CD4-positive, alpha-beta T cell treated with Interleukin-12 subunit alpha and Interleukin-12 subunit beta, for 1 hour (primary cell): ENCODE data around the gene TMEM109.

Experiments used
- DNase-seq: peaks from one replicate; pipeline ENCODE4 v3.0.0-alpha.2; 2020

TMEM109 gene

GRCh38 chr11:60910711-60911380 is 3.1 kb upstream of the TMEM109 start:
- DNase-seq: no peak

- DNase-seq: peak; percentile 55
Observed at GRCh38 chr11:60912223-60912850, 1.6 kb upstream of the TMEM109 start.

GRCh38 chr11:60912851-60913528 is 968 bp upstream of the TMEM109 start:
- DNase-seq: no peak

- peak; percentile 30 for DNase-seq
Observed at GRCh38 chr11:60914633-60915247, 782 bp downstream of the TMEM109 start.

- peak; percentile 79 for DNase-seq
Observed at GRCh38 chr11:60915248-60915914, 1.4 kb downstream of the TMEM109 start.

- no peak for DNase-seq
Observed at GRCh38 chr11:60916669-60917206, 2.8 kb downstream of the TMEM109 start.

- DNase-seq: no peak
Observed at GRCh38 chr11:60917267-60917666, 3.3 kb downstream of the TMEM109 start.

- no peak for DNase-seq
Observed at GRCh38 chr11:60918251-60918938, 4.4 kb downstream of the TMEM109 start.

- no peak for DNase-seq
Observed at GRCh38 chr11:60918939-60919265, 4.9 kb downstream of the TMEM109 start.

- no peak for DNase-seq
Observed at GRCh38 chr11:60919320-60919719, 5.4 kb downstream of the TMEM109 start.

GRCh38 chr11:60919956-60920355 is 6.0 kb downstream of the TMEM109 start:
- no peak for DNase-seq

- no peak for DNase-seq
Observed at GRCh38 chr11:60921259-60921658, 7.3 kb downstream of the TMEM109 start.

GRCh38 chr11:60921777-60922335 is 7.9 kb downstream of the TMEM109 start:
- DNase-seq: no peak

- no peak for DNase-seq
Observed at GRCh38 chr11:60922906-60923305, 8.9 kb downstream of the TMEM109 start.

- no peak for DNase-seq
Observed at GRCh38 chr11:60923326-60923725, 9.4 kb downstream of the TMEM109 start.

- DNase-seq: no peak
Observed at GRCh38 chr11:60923800-60924109, 9.8 kb downstream of the TMEM109 start.

- no peak for DNase-seq
Observed at GRCh38 chr11:60924110-60924905, 10.3 kb downstream of the TMEM109 start, which contains the start of gene TMEM132A. Gene TMEM132A, plus strand, starts transcription at chr11:60924460. Its CDS starts 174 bp downstream, at chr11:60924634.

GRCh38 chr11:60924906-60925853 is 11.2 kb downstream of the TMEM109 start:
- DNase-seq: no peak

GRCh38 chr11:60925868-60926267 is 11.9 kb downstream of the TMEM109 start:
- no peak for DNase-seq

- no peak for DNase-seq
Observed at GRCh38 chr11:60926500-60926899, 12.5 kb downstream of the TMEM109 start.
